ENCODE data around the gene BUD13.

The BUD13 gene

DNA sequence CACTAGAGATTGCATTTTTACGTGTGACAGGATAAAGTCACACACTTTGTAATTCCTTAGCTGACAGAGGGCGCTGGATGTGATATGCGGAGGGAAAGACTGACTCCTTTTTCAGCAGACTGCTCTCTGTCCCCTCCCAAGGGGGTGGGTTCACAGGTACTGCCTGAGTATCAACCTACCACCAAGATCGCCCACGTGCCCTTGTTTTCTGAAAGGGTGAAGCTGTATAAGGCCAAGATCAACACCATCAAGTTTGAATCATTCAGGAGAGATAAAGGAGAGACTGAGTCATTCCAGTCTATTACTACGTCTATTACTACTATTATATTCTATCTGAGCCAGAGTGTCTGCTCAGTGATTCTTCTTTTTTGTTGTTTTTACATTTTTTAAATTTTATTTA is 30.7 kb downstream of the BUD13 start:
- no peak for DNase-seq

DNA sequence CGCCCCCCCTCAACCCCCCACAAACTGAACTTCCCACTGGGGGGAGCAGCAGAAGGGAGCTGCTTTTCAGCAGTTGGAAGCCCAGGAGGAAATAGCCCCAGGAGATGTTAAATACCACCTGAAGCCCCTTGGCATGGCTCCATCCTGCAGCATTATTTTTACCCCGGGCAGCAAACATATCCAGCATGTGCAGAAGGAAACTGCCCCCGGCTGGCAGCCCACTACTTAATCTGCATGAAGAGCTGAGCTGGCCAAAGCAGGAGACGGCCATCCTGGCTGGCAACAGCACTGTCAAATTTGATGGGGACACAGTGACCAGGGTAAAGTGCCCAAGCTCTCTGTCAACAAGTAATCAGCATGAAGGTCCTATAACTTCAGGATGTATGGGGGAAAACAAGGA is 32.0 kb downstream of the BUD13 start:
- no peak for DNase-seq

DNA sequence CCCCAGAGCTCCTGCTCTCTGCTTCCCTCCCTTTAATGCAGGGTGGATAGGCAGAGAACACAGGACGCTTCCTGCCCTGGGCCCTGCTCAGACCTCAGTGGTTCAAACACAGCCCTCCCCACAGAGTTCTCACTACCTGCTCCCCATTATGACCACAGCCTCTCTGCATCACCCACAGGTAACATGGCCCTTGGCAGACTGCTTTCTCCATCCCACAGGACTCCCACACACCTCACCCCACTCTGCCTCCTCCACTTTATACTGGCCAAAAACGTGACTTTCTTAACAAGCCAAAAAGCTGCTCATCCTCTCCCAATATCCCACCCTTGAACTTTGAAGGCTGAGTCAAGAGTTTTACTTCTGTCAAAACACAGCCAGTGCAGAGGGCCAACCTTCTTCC is 33.8 kb downstream of the BUD13 start:
- no peak for DNase-seq

DNA sequence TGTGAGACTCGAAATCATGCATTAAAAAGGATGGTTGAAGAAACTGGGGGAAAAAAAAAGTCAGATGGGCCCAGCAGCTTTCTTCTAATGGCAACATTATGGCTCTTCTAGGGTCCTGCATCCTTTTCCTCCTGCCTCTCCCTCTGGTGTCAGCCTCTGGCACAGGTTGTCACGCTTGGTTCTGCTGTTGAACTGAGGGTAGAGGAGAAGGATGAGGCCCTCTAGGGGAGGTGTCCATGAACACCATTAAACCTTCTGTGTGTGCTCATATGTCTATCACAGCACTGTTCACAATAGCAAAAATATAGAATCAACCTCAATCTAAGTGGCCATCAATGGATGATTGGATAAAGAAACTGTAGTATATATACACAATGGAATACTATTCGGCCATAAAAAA is 36.0 kb downstream of the BUD13 start:
- no peak for DNase-seq

DNA sequence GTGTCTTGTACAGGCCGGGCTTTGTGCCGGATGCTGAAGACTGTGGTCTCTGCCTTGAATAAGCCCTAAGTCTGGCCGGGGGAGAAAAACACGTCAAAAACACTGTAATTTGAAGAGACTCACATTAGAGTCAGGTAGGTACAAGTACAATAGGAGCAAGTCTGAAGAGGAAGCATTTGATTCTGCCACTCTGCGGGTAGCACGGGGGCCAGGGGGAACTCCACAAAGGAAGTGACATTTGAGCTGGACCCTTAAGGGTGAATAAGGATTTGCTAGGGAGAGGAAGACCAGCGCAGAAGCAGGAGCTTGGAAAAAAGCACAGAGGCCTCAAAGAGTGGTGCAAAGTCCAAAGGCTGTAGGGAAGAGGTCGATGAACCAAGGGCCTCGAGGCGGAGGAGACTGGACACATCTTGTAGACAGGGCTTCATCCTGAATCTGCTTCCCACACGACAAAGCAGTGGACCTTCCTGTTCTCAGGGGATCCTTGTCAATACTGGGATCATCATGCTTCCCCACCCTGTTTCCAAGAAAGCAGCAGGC is 38.7 kb downstream of the BUD13 start:
- DNase-seq = no peak

DNA sequence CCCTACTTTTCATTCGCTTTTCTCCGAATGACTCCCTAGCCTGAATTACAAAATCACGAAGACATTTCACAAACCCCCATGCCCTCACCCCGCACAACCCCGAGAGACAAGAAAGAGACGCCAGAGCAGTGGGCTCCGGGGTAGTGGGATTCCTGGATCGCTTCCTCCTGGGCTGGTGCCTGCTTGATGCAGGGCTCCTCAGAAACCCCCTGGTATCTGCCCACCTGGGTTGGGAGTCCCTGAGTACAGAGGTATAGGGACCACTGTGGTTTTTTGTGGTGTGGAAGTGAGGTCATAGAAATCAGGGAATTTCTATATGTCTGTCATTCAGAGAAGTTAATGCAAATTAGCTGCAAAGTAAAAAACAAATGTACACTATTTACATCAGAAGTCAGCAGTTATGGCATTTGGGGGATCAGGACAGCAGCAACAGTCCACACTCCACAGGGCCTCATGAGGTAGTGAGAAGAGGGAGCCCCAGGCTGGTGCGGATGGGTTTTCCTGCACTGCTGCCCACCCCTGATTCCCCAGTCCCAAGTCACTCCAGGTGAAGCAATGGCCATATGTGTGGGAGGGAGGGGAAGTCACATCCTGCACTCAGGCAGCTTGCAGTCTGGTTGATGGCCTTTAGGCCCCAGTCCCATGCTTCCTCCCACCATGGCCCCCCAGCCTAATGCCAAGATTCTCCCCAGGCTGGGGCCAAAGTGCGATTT is 39.6 kb downstream of the BUD13 start:
- no peak for DNase-seq

DNA sequence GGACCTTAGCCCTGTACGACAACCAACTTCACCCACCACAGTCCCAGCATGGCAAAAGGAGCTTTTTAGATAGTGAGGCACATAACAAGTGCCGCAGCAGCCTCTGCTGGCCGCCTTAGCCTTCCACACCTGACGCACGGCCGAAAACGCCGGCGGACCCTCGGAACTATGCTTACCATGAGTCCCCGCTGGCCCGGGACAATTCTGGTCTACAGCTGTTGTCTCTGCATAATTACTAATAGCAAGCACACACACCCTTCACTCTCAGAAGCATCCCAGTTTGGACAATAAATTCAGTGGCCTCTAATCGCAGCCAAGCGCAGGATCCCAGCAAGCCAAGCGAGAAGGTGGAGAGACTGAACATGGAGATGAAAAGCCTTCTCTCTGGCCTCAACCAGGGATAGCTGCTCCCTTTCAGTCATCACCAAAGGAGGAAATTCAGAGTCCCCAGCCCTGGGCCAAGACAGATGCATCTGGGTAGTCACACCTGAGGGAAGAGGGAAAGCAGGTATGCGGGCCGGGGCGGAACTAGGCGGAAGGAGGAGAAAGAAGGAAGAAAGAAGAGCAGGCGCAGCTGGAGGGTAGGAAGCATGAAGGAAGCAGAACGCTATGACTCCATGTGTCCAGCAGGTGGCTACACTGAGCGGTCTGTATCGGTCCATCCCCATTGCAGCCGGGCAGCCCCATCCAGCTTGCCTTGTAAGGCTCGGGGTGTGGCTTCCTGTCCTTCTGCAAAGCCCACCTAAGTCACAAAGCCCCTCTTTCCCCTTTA is 40.3 kb downstream of the BUD13 start:
- DNase-seq = peak; percentile 44 to 52

DNA sequence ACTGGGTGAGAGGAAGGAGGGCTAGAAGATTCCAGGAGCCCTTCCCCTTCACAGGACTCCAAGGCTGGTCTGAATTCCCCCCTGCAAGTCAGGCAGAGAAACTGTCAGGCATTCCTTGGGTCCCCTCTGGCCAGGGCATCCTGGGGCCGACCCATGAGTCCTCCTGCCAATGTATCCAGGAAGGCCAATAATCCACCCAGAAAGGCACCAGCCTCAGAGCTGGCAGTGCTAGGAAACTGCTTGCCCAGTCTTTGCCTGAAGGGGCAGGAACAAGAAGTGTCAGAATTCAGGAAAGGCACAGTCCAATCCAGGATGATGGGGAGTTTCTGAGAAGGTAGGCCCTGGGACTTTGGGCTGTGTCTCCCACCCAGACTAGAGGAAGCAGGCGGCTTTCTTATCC is 41.0 kb downstream of the BUD13 start:
- no peak for DNase-seq

DNA sequence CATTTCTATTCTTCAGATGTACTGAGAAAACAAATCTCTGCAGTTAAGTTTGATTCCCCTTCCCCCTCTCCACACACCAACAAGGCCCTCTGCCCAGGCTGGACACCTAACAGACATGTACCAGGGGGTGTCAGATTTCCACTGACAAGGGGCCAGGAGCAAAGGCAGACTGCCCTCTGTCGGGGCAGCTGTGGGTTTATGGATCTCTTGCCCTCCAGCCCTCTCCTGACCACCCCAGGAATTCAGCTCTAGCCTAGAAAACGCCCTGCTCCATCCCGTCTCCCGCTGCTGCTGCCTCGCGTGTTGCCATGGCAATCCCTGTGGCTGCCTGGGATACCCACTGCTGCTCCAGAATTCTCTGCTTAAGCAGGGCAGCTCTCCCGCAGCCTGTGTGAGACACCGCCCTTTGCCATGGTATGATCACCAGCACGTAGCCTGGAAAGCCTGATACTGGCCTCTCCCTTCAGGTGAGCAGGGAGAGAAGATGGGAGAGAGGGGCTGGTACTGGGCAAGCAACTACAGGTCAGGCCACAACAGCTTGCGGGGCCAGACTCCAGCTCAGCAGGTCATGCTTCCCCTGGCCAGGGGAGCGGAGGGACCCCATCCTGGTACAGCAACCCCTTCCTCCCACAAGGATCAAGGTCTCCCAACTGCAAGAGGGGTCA is 41.6 kb downstream of the BUD13 start:
- DNase-seq = no peak

DNA sequence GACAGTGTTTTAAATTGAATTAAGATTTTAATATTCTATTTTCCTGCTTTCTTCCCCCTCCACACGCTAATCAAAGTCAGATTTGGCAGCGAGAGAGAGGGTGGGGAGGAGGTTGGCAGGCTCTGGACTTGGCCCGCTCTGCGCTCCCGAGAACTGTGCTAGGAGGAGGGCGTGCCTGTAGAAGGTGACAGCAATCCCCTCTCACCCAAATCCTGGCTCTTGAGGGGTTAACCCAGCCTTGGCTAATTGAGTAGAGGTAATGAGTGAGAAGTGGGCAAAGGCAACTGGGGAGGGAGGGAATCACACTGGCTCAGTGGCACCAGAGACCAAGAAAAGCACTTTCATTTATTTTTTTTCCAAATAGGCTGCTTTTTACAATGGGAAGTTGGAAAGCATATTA is 42.2 kb downstream of the BUD13 start:
- DNase-seq = no peak

DNA sequence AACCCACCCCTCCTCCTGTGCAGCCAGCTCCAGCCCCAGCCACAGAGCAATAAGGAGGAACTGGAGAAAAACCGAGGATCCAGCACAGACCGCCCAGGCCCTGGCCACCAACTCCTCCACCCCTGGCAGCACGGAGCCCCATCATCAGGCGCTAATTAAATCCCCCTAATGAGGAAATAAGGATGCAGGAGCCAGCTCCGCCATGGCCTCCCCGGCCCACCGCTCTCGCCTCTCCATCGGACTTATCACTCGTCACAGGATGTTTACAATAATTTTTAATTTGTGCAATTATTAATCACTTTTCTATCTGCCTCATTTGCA is 42.6 kb downstream of the BUD13 start:
- no peak for DNase-seq

DNA sequence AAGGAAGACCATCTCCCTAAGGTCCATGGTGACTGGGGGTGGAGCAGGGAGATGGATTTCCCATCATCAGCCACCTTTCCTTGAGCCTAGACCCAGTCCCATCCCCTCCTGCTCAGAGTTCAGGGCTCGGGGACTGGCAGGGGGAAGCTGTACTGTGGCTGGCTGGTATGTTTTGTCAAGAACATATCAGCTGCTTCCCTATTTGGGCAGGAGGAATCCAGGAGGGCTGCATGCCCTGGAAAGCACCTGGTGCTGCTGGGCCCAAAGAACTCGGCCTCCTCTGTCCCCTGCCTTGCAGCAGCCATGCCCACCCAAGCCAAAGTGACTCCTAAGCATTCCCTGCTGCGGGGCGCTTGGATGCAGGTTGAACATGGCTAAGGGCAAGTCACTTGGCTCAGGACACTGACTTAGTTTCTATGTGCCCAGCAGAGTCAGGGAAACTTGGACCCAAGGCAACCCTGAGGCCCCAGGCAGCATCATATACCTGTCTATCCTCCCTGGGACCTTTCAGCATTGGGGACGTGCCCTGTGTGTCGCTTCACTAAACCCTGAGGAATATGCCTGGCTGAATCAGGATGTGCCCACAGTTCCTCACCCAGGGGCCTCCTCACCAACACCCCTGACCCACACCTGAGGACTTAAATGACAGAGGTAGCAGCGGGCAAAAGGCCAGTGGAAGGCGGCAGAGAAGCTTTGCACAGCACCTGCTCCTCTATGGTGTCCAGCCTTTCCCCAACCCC is 43.1 kb downstream of the BUD13 start:
- DNase-seq = no peak

DNA sequence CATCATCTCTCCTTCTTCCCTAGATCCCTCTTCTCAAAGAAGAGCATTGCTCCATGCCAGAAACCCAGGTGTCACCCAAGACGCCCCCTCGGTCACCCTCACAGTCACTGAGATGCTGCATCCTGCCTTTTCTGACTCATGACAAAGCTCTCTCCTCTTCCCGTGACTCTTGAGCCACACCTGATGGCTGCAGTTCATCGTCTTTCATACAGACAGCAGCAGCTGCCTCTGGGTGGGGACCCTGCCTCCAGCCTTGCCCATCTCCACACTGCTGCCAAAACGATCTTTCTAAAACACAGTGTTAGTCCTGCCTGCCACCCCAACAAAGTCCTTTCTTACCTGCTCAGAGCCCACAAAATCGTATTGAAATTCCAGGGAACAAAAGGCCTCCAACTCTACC is 44.8 kb downstream of the BUD13 start:
- no peak for DNase-seq

DNA sequence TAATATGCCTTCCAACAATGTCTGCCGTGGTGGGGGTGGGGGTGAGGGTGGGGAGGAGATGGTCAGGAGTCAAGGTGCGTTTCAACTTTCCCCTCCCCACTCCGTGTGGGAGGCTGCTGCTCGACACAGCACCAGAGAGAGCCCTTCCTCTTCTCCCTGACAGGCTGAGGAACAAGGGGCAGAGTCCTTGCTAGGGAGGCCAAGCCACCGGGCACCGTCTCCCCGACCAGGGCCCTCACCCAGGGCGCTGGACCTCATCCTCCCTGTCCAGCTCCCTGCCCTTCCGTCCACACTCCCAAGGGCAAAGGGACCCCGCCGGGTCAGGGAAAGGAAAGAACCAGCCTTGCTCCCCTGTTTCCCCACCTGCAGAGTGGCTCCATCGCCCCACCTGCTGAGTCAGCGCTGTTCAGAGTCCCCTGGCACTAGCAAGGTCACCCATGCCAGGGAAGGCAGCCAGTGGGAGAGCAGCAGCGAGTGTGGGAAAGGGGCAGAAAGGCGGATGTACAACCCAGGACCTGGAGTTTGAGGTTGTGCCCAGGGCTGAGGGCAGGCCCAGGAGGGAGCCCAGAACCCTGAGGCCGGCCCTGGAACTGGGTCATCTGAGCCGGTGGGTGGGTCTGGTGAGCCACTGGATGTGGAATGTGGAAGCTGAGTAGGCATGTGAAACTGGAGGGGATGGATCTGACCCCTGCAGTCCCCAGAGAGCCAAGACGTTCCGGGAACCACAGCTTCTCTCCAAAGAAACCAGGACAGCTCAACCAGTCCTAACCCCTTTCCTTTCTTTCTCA is 47.2 kb downstream of the BUD13 start:
- no peak for DNase-seq

DNA sequence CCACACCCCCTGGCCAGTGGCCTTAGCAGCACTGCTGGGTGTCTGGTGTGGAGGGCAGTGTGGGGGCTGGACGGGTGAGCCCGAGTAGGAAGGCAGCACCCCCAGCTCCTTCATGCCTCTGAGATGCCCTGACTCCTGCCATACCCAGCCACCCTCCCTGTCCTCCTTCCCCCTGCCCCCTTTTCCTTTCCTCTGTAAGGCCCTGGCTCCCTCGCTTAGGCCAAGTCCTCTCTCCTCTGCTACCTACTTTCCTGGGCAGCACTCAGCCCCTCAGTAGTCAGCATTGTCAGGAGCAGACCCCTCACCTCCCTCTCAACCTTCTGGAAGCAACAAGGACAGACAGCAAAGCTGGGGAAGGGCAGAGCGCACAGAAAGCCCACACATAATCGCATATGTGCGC is 48.0 kb downstream of the BUD13 start:
- no peak for DNase-seq

DNA sequence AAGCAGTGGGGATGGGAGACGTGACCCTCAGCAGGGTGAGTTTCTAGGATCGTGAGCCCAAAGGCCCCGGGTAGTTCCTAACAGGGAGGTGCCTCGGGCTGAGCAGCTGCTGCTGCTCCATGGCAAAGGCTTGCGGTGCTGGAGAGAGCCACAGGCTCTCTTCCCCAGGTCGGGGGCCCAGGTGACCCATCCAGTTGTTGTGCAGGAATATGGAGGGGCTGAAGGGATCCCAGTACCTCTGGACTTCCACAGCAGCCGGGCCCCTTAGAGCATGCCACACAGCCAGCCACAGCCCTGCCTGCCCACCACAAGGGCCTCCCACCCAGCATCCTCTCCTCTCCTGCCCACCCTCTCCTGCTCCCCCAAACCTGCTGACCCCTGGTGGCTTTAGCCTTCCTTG is 49.3 kb downstream of the BUD13 start:
- no peak for DNase-seq

DNA sequence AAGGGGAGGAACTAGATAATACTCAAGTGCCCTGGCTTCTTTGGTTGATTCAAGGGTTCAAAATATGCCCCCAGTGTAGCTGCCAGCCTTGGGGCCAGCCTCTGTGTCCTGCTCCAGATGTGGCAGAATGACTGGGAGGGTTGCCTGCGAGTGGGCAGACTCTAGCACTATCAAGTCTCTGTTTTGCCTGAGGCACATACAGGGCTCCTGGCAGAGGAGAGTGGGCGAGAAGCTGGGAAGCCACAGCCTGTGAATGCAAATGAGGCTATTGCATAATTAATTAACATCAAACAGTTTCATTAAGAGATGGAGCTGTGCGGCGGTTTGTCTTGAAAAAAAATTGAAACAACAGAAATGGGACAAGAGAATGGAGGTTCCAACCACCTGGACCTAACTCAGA is 50.8 kb downstream of the BUD13 start:
- no peak for DNase-seq

DNA sequence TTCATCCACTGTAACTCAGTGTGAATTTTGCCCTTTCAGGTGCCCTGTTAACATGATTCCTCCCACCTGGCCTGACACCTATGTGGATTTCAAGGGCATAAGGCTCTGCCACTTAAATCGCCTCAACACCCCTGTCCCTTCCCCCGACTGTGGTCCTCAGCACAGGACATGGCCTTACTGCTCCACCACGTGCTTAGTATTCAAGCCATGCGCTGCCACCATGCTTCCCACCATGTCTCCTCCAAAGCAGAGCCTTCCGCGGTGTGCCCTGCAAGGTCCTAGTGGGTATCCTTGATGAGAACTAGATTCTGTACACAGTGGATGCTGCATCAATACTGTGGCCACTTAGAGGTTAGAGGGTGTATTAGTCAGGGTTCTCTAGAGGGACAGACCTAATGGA is 51.9 kb downstream of the BUD13 start:
- no peak for DNase-seq

DNA sequence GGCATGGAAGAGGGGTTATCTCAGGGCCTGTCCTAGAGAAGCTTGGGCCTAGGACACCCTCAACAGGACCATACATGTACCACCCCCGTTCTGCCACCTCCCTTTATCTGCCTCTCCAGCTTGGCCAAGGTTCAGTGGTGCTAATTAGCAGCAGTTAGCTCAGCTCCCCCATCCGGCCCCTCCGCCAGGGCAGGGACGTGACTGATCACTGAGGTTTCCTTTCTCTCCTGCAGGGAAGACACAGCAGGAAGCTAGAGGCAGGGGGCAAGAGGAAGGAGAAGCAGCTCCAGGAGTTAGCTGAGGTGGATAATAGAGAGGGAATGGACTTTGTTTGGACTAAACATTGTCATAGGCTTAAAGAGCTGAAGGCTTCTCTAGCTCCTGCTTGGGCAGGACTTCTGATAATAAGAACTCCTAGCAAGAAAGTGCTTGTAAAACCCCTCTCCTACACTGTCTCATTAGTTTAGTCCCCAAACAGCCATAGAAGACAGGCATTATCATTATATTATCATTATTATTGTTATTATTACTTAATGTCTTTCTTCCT is 53.8 kb downstream of the BUD13 start:
- no peak for DNase-seq

DNA sequence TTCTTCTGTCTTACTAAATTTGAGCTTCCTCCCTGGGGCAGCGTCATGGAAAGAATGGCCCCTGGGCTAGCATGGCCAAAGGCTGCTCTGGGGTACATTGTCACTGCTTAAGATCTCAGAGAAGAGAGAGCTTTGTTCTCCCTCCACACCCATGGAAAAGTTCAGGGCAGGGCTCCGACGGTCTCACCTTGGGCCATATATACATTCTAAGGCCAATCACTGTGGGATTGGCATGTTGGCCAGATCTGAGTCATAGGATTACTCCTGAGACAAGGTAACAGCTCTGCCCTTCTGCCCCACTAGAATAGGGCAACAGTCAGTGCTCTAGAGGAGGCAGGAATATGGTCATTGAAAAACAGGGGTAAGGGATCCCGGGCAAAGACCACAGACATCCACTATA is 56.2 kb downstream of the BUD13 start:
- DNase-seq = no peak

DNA sequence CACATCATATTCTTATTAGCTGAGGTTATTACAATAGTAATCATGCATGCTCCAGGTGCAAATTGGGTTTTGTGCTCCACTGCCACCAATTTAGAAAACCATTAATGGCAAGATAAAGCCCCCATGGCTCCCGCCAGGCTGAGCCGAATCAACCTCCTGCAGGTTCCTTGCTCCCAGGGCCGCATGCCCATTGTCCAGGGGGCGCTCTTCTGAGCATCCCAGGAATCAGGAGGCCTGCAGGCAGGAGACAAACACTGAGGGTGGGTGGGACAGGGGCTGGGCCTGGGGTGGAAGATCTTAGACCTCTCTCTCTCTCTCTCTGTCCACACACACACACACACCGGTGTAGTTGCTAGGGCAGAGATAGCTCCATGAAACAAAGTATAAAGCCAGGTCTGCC is 57.4 kb downstream of the BUD13 start:
- no peak for DNase-seq

DNA sequence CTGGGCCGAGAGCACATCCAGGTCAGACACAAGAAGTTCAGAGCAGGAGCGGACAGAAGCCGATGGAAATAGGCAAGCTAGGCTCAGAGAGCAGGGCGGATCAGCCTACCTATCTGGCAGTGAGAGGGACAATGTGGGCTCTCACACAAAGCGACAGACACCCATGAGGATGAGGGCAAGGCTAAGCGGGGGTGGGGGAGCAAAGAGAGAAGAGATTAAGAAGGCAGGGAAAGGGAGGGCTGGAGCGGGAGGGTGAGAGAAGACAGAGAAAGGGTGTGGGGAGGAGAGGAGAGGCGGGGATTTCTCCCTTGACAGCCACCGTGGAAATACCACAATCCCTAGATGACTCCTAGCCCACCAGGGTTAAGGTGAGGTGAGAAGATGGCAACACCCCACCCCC is 57.9 kb downstream of the BUD13 start:
- DNase-seq = no peak
